Left renal cortex interstitium (tissue), 4 donors: Measurements from ENCODE around the gene TBC1D21. TPM values are rescaled to one million over a fixed set of nuclear protein-coding genes. Genes with fewer than 3 reads are reported as not detected.

ENCODE experiments used
- DNase-seq, 4 donors: peaks; one replicate each; pipeline ENCODE4 v3.0.0-alpha.2; 2013; ENCODE audit warnings: low read depth in 4 of 4, low spot score in 2 of 4, missing footprints in 1 of 4
- polyA plus RNA-seq, 4 donors: library from polyadenylated mRNA; unstranded; fragments of 120-200 nt; gene quantifications; one replicate each; pipeline ENCODE4 v1.2.1, GENCODE V29; 2013; ENCODE audit not compliant: insufficient read length in 4 of 4

The TBC1D21 gene
- polyA plus RNA-seq, 4 donors = not detected

GRCh38 chr15:73857193-73857920, 16.0 kb upstream of the TBC1D21 start:
- no peak for DNase-seq

DNA sequence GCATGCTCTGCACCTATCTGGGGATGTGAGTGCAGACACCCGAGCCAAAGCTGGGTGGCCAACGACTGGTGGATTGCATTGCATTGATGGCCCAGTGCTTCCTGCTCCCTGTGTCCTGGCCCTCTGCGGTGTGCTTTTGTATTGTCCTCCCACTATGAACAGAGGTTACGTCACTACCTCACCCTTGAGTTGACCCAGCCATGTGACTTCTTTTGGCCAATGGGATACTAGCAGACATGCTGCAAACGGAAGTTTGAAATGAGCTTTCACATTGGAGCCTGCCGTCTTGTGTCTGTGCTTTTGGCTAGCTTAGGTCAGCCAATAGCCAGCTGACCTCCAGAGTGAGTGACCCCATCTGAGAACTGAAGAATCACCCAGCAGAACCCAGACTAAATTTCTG, 15.3 kb upstream of the TBC1D21 start:
- no peak for DNase-seq

- DNase-seq = no peak
These were observed 11.1 kb upstream of the TBC1D21 start for GRCh38 chr15:73862276-73862675.

- no peak for DNase-seq
These were observed 8.0 kb upstream of the TBC1D21 start for GRCh38 chr15:73865379-73865778.

DNA sequence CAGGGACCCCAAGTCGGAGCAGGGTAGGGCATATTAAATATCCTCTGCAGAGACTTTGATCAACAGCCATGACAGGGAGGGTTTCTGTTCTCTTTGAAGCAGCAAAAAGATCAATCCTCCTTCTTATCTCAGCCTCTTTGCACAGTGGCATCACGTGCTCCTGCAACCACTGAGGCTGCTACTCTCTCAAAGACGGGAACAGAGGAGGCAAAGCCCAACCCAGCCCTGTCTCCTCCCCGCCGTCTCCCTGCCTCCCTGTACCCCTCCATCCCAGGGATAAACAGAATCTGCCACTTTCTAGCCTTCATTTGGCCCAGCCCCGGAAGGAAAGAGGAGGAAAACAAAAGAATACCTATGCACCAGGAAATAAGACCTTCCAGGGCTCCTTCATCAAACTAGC, 7.5 kb upstream of the TBC1D21 start:
- no peak for DNase-seq

DNA sequence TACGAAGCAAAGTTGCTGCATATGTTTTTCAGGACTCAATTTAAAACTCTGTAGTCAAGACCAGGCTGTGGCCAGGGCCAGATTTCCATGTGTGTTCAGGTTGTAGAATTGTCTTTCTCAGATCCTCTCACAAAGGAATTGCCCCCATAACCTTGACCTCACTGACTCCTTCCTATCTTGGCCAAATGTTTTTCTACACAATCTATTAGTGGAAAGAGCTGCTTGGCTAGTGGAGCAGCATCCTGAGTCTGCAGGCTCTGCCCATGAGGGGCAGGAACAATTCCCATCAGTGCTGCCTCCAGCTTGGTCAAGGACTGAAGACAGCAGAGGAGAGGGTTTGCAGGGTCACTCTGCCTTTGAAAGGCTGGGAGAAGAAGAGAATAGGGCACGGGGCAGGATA, 6.9 kb upstream of the TBC1D21 start:
- no peak for DNase-seq

DNA sequence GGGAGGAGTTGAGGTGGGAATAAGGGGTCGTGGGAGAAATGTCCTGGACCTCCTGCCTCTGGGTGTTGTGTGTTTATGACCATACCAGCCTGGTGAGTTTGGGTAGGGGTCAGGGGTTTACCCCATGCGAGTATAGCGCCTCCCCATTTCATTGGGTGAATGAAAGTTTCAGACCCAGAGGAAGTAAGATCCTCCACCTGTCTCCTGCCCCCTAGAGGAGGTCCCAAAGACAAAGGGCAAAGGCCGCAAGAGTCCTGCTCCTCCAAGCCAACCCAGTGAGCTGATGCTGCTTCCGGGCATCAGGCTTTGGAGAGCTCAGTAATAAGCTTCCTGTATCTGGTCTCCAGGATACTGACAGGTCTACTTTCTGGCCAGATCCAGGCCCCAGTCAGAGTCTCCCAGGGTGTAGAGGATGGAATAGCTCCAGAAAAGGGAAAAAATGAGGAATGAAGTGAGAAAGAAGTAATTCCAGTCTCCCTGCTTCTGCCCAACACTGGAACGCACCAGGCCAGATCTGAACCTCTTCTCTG, 6.4 kb upstream of the TBC1D21 start:
- DNase-seq = no peak

DNA sequence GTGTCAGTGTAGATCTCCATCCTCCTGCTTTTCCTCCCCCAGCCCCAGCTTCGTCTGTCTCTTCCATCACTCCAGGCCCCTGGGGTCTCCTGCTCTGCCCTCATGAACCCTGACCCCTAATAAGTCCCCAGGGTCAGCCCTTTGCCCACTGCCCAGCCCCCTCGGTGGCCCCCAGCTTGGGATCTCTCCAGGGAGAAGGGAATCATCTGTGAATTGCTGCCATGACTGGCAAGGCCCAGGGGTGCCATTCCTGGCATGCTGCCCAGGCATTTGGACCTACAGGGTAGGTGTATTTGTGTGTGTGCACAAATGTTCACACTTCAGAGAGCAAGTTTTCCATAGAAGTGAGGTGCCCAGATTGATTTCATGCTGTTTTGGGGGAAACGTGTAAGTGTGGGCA, 5.9 kb upstream of the TBC1D21 start:
- DNase-seq = no peak

GRCh38 chr15:73867956-73868355, 5.4 kb upstream of the TBC1D21 start:
- DNase-seq = no peak

GRCh38 chr15:73869216-73869995, 4.0 kb upstream of the TBC1D21 start:
- DNase-seq = no peak

DNA sequence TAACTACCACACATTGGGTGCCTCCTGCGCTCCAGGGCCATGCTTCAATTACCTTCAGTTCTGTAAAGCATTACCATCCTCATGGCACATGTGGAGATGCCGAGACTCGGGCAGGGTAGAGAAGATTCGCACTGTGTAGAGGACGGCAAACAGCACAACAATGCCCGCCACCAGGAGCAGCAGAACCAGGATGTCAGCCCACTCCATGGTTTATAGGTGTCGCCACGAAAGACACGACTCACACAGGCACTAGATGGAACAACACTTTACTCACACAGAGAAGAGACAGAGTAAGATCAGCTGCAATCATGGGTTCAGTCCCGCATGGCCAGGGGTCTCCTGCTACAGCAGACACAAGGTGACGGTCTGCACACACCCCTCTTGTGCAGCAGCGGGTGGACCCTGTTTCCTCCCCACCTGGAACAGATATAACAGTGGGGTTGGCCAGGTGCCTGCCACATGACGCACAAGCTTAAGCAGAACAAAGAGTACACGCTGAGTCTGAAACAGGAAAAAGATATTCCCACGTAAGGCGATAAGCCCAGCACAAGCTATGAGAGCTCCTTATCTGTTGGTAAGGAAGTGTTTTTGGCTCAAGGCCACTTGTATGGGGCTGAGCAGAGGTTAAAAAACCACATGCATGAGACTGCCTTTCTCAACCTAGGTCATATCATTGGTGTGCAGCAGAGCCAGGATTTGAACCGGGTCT, 2.5 kb upstream of the TBC1D21 start:
- no peak for DNase-seq

DNA sequence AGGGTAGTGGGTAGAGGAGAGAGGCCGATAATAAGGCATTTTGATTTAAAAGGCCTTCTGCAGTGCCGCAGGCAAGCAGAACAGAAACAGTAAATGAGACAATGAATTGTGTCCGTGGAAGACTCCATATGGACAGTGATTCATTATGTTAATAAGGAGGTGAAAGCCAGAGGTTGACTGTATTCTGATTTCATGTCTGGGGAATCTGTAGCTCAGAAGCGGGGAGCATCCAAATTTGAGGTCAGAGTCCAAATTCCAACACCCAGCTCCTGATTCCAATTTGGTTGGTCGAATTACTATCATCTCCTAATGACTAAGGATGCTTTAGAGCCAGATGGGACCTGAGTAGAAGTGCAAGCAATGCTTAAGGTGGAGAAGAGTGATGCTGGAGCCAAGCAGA, 1.0 kb upstream of the TBC1D21 start:
- no peak for DNase-seq

GRCh38 chr15:73873889-73874511, 636 bp downstream of the TBC1D21 start:
- DNase-seq = peak in 3 of 4 donors; percentile 13 to 19 (median 18)

GRCh38 chr15:73879426-73879825, 6.1 kb downstream of the TBC1D21 start:
- no peak for DNase-seq

GRCh38 chr15:73881579-73882320, 8.4 kb downstream of the TBC1D21 start:
- no peak for DNase-seq

GRCh38 chr15:73882761-73883419, 9.5 kb downstream of the TBC1D21 start:
- no peak for DNase-seq

- DNase-seq = no peak
These were observed 10.8 kb downstream of the TBC1D21 start for GRCh38 chr15:73884159-73884558.

GRCh38 chr15:73885954-73886700, 12.8 kb downstream of the TBC1D21 start:
- DNase-seq = no peak
